Activated CD4-positive, CD25-positive, alpha-beta regulatory T cell (primary cell): ENCODE data around the gene CD244.
A peak's percentile ranks its signal among the peaks of the same experiment; 100 is the strongest.

Experiments
- DNase-seq, 4 experiments: peaks; one replicate each; lab custom pipeline; 2025; lab: John Stamatoyannopoulos, UW

CD244 gene

DNA sequence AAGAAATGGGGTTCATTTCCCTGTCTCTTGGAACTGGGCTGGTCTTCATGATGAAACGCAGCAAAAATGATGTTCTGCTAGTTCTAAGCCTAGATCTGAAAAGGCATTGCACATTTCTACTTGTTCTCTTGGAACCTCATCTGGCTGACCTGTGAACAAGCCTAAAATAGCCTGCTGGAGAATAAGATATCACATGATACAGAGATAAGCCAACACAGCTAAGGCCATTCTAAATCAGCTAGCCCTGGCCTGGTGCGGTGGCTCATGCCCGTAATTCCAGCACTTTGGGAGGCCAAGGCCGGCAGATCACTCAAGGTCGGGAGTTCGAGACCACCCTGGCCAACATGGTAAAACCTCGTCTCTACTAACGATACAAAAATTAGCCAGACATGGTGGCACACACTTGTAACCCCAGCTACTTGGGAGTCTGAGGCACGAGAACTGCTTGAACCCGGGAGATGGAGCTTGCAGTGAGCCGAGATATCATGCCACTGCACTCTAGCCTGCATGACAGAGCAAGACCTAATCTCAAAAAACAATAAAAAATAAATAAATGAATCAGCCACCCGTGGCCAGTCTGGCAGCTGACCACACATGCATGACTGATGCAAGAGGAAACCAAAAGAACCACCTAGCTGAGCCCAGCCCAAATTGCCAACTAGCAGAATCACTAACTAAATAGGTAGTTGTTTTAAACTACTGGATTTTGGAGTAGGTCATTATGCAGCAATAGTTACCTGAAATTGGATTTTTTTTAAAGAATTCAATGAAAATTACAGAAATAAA lies 18.0 kb downstream of the CD244 start:
- DNase-seq: no peak

DNA sequence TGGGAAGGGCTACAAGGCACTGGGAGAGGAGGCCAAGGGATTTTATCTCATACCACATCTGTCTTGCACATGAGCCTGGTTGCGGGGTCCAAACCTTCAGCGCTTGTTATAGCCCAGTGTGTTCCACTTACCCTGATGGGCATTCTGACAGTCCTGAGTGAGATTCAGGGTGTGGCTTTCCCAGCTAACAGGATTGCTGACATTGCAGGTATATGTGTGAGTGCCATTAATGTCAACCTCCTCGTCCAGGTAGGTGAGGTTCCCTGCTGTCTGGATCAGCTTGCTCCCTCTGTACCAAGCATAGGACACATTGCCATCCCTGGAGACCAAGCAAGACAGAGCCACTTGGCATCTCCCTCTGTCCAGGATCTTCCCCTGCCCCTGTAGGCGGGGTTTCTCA lies 21.6 kb downstream of the CD244 start:
- no peak for DNase-seq

DNA sequence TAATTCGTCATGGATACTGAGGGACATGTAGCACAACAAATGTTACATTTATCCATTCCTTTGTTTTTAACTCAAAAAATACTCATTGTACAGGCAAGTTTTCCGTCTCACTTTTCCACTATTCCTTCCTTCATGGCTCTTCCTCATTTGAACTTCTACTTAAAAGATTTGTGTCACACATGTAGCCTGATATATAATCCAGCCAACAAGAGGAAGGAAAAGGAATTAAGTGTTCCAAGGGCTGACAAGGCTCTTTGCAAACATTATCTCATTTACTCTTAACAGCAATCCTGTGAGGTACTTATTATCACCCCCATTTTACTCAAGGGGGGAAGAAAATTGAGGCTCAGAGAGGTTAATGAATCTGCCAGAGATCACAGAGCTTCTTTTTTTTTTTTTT lies 22.9 kb downstream of the CD244 start:
- no peak for DNase-seq

DNA sequence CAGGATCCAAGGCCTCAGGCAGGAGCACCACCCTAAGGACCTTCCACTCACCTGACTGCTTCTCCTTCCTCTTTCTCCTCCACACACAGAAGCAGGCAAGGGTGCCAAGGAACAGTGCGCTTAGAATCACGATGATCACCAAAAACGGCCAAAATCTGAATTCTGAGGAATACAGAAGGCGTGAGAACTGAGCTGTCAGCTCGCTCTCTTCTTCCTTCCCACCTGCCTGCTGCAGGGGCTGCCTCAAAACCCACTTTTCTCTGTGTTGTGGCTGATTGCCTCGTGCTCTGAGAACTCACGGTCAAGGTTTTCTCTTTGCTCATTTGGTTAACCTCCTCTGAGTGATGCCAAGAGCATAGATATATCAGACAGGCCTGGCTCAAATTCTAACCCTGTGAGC lies 23.8 kb downstream of the CD244 start:
- no peak for DNase-seq

DNA sequence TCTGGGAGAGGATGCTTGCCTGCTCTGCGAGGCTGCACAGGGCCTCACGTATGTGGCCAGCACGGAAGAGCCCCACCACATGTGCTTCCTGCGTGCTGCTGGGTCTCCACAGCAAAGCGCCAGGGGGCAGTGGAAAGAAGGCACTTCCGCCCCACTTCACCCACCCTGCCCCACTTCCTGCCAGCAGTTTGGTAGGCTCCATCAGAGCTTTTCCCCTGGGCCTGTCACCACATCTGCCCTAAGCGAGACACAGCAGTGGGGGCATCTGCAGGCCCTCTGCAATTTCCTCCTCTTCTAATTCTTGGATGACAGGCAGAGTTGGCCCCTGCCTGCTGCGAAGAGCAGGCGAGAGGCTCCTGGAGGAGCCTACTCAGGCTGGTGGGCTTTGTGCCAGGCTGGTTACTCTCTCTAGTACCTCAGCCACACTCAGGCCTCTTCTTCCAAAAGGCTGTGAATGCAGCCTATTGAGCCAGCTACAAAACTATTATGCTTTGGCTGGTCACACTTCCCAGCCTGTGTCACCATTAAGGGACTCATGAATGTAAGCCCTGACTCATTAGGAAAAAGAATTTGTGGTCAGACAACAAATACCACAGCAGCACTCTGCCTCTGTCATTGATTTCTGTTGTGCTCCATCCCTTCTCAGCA lies 25.0 kb downstream of the CD244 start:
- DNase-seq: peak; percentile 19 to 84 (median 60)

DNA sequence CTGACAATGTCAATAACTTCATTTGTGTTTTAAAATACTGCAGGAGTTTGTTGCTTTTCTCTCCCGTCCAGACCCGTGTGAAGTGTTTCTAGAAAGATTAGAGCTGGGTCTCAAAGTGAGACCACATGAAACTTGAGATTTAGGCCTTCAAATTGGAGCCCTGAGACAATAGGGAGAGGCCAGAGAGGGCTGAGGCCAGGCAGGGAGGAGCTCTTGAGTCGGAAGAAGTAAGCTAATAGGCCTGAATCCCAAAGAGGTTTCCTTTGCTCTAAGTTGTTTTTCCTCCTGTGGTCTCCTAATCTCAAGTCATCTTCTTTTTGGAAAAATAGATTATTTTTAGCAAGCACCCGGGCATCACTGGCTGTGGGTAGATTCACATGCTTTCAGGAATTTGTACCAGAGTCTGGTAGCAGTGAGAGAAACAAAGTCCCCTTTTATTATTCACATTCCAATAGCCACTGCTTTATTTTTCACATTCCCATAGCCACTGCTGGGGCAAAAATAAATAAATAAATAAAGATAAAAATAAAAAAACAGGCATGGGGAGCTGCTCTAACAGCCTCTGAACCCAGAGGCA lies 25.6 kb downstream of the CD244 start:
- DNase-seq: no peak

DNA sequence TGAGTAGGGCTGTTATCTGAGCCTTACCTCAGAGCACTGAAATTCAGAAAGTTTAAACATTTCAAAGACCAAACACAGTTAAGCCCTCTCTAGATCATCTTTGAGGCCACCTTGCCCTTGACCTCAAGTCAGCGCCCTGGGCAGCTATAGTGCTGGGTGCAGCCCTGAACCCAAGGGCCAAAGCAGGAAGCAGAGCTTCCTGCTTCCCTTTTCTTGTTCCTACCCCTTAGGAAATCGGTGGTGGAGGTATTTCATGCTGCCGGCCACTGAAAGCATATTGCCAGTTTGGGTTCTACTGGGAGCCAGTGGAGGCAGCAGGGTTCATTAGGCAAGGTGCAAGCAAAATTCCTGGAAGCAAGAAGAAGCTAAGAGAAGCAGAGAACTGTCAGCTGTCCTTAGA lies 26.1 kb downstream of the CD244 start:
- DNase-seq: no peak

DNA sequence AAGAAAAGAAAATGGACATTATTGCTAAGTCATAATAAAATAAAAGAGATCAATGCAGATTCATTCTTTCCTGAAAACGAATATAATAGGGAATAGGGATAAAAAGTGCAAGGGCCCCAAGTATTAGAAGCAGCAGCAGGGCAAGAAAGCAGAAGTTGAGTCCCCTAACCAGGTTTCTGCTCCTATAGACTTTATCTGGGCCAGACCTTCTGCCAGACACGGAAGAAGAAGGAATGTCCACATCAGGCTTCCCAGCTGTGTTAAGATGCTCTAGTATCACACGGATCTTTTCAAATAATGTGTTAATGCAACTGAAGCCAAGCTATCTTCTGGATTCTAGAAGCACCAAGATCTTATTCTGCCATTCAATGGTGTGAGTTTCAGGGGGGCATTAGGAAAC lies 26.9 kb downstream of the CD244 start:
- no peak for DNase-seq

DNA sequence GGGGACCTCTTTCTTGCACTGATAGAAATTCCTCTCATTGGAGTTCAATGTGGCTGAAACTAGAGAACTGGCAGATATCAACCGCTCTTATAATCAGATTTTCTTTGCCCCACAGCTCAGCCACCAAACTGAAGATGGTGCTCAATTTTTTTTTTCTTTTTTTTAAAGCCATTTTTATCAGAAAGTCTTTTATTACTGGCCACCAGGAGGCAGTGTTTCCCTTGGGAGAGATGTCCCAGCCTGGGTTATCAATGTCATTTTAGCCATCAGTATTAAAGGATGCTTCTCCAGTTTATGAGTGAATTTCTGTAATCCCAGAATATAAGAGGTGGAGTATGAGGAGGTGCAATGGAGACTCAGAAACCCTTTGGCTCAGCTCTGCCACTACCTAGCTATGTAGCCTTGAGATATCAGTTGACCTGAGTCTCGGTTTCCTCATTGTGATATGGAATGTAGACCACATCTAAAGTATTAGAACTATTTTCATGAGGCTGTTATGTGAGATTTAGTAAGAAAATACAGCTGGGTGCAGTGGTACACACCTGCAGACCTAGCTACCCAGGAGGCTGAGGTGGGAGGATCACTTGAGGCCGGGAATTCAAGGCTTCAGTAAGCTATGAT lies 27.6 kb downstream of the CD244 start:
- peak in 2 of 4 experiments; percentile 4 to 14 for DNase-seq

DNA sequence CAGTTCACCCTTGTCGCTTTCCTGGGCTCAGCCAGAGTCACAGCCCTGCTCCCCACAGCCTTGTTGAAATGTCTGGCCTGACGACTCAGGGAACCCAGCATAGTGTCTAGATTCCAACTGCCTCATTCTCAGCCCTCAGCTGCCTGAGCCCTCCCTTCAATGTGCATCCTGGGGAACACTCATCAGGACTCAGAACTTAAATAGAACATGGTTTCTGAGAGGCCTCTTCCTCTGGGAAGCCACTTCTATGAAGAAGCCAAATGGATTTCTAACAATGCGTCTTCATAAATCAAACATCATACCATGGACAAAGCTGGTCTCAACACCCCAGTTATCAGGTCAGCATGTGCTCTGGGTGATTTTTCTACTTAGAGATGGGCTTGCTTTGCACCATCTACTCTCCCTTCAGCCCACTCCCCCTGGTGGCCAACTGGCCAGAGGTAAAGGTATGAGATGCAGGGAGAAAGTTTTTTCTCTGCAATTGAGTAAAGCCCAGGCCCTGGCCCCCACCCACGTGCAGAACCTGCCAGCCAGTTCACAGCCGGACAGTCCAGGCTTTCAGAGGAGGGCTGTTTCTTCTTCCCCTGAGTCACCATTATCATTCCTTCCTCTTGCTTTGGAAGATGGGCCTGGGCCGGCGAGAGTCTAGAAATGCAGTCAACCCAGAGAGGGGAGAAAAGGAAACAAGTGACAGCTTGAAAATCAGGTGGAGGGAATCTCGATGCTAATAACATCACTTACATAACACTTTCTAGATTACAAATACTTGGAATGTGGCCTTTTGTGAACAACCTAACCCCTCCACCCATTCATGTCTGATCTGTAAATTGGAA lies 32.1 kb downstream of the CD244 start:
- peak; percentile 57 to 74 (median 65) for DNase-seq

DNA sequence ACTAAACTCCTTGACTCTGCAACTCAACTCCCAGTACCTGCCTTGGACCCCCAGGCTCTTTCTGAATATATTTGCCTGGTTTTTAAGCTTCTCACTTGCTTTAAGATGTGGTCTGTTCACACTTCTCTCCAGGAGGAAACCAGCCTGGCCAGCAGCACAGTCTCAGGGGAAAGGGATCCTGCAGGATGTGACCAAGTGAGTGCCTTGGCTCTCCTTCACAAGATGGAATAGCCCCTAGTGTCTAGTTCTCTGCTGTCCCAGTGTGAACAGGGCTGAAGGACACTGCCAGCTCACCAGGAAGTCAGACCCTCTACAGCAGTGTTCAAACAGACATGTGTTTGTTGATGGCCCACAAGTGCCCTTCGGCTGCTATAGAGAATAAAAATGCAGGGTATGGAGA lies 32.9 kb downstream of the CD244 start:
- no peak for DNase-seq

DNA sequence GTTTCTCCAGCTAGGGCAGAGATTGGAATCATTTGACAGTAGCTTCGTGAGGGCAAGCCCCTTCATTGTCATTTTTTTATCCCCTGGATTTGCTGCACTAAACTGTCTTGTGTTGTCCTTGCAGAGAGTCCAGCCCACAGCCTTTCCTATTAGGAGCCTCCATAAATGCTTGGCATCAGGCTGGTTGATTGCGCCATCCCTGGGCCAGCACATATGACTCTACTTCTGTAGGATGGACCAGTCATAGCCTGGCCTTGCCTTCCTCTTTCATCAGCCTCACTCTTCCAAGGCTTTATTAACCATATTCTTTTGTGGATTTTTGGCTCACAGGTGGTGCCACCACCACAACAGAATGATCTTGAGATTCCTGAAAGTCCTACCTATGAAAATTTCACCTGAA lies 35.3 kb downstream of the CD244 start:
- no peak for DNase-seq

DNA sequence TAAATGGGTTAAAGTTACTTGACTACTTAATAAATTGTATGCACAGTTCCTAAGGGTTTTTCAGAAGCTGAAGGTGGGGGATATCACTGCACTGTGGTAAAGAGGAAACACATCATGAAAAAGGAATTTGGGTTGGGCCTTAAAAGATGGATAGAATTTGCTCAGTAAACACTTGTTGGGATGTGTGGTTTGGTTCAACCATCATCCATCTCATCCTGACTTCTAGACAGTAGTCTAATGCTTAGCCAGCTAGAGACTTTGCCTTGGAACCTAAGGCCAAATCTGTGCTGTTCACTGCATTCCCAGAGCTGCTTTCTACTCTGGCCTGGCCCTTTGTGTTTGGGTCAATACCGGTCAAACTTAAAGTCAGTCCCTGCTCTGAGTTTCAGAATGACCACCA lies 36.1 kb downstream of the CD244 start:
- no peak for DNase-seq

DNA sequence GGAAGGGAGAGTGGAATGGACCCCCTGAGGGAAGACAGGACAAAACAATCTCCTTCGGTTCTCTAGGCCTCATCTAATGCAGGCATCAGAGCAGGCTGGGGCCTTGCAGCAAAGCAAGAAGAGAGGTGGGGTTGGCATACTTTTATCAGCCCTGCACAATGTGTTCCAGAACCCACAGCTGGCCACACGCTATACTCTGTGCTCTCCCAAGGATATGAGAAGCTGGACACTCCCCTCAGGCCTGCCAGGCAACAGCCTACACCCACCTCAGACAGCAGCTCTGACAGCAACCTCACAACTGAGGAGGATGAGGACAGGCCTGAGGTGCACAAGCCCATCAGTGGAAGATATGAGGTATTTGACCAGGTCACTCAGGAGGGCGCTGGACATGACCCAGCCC lies 39.4 kb downstream of the CD244 start:
- no peak for DNase-seq

DNA sequence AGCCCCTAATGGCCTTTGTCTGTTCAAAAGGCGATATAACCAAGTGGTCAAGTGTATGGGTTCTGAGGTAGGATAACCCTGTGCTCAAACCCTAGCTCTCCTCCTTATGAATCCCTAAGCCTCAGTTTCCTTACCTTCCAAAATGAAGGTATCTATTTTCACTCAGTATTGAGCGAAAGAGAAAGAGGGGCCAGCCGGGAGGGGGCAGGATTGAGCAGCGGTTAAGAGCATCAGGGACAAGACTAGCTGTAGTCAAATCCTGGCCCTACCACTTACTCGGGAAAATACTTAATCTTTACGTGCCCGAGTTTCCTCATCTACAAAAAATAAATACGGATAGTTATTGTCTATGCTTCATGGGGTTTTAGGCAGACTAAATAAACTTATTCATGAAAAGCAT lies 41.1 kb downstream of the CD244 start:
- no peak for DNase-seq

DNA sequence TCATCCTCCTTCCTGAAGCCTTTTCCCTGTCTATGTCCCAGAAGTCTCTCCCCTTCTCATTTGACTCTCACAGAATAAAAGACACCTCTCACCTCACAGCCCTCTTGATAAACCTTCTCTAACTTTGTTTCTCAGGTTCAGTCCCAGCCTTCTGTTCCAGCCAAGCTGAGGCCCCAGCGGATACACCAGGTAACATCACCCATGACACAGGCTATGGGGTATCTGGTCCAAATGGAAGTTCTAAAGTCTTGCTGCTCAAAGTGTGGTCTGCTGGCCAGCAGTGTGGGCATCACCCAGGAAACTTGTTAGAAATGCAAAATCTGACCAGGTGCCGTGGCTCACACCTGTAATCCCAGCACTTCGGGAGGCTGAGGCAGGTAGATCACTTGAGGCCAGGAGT lies 43.5 kb downstream of the CD244 start:
- DNase-seq: no peak

DNA sequence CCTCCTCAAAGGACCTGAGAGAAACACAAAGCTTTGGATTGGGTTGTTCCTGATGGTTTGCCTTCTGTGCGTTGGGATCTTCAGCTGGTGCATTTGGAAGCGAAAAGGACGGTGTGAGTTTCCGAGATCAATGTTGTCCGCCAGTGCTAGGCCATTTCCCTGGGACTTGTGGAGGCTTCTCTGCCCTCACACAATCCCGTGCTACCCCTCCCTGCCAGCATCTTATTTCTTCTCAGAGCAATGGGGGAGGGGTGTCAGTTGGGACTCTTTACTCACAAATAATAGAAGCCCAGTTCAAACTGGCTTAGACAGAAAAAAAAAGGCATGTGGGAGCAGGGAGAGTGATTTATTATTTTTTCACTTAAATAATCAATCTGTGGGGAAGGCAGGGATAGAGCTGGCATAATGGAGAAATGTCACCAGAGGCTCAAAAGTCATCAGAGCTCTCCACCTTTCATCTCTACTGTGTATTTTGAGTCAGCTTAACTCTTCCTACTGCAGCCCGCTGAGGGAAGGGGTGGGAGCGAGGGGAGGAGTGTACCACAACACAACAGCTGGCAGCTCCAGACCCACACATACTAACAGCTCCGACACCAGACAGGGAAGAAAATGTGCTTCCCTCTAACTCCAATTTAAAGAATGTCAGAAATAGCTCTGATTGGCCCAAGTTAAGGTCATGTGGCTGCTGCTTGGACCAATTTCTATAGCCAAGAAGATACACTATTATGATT lies 44.3 kb downstream of the CD244 start:
- no peak for DNase-seq

DNA sequence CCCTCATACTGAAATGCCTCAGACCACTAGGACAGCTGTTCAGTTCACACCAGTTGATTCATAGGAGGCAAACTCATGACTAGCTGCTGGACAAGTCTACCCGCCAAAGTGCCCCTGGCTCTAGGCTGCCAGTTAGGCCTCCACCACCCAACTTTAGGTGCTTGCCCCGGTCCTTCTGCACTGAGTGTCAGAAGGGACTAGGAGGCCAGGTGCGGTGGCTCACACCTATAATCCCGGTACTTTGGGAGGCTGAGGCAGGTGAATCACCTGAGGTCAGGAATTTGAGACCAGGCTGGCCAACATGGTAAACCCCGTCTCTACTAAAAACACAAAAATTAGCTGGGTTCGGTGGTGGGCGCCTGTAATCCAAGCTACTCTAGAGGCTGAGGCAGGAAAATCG lies 47.8 kb downstream of the CD244 start:
- DNase-seq: no peak

DNA sequence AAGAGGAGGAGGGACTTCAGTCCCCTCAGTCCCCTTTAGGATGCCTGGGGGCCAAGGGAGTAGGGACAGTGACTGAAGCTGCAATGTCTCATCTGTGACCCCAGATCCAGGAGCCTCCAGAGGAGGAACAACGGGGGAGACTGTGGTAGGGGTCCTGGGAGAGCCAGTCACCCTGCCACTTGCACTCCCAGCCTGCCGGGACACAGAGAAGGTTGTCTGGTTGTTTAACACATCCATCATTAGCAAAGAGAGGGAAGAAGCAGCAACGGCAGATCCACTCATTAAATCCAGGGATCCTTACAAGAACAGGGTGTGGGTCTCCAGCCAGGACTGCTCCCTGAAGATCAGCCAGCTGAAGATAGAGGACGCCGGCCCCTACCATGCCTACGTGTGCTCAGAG lies 48.4 kb downstream of the CD244 start:
- no peak for DNase-seq

DNA sequence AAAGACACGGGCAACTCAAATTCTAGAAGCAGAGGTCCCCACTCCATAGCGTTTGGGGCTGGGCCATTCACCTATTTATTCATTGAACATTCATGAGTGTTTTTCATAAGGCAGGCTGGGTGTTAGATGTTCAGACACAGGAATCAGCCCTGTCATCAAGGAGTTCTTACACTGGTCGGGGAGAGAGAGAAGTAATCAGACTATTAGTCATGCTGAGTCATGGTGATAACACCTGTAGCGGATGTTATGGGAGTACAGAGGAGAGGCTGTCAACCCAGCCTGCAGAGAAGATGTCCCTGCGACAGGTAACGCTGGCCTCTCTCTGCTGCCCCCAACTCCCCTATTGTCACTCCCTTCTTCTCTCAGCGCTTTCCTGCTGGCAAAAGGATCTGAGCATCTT lies 49.5 kb downstream of the CD244 start:
- no peak for DNase-seq

DNA sequence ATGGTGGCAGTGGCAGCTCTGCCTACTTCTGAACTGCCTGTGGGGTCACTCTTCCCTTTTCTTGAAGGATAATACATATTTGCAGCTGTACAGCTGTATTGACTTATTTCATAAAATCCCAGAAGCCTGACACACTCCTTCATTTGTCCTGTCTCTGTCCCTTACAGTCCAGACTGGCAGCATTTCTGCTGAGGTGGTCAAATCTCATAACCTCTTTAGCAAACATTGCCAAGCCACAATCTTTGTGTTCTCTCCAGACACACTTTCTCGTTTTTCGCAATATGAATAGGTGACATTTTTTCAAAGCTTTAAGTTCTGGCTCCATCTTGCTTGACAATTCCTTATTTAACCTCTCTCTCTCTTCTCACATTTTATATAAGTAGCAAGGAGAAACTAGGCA lies 51.5 kb downstream of the CD244 start:
- no peak for DNase-seq
